Measurements from ENCODE around the gene CRYBG1. TPM values are rescaled to one million over a fixed set of nuclear protein-coding genes. Genes with fewer than 3 reads are reported as not detected.

The CRYBG1 gene
- total and polyA plus RNA-seq, 2 of the 13 experiments (the other 11 are each of a cell fraction or from before 2014, with no cell fraction given): 10.1 to 21.9 TPM

DNA sequence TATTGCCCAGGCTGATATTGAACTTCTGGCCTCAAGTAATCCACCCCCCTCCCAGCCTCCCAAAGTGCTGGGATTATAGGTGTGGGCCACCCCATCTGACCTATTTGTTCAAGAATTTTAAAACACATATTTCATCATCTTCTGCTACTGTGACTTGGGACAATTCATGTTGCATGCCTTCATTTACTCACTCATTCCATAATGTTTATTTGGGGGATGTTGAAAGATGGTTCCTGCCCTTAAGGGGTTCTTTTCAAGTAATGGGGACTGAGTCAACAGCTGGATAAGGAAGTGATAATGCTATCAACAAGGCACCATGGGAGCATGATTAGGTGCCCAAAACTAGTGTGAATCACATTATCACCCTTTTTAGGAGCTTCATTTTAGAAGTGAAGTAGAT lies 62.0 kb downstream of the CRYBG1 start:
- no TSS peak for BruUV-seq (replicated peaks)
- no peak overlapping the region for H3K4me3 ChIP-seq (replicated peaks in 1 of 3; ENCODE audit: insufficient read depth in 1 of 3, low read depth in 2 of 3, low read length in 3 of 3)
- in situ Hi-C loops (cut with HindIII; ENCODE audit: extremely low pct_ligation_motif_present, low pct_unique_long_range_greater_than_20kb) (no loop called here), intact Hi-C loops (cut with micrococcal nuclease; ENCODE audit: unreplicated experiment) (no loop called here)
- ChIA-PET POLR2A (no interaction called here), CTCF (ENCODE audit: low intra/inter-chr PET ratio, low total read pairs) (no interaction called here)
- peaks cover 0 to 12% of the 10 kb centered on the region in 2 experiments; a peak in 1 of 5 replicates for H3K27me3 ChIP-seq (ENCODE audit: control insufficient read depth in 1 of 2, insufficient read depth in 2 of 2, low read length in 2 of 2)
- DNase-seq (ENCODE audit: low spot score) (no peak), FAIRE-seq (no peak), ATAC-seq (no peak)
- no peak overlapping the region for H2AFZ ChIP-seq (ENCODE audit: low read length)
- H3K4me2 ChIP-seq (ENCODE audit: low read depth, low read length): no peak overlapping the region
- no peak overlapping the region for H3K9ac ChIP-seq (ENCODE audit: insufficient read depth, low read depth, low read length)
- H3K27ac ChIP-seq (ENCODE audit: extremely low read length, insufficient read depth, low read length): no peak overlapping the region
- H3K9me3 ChIP-seq (ENCODE audit: low read length): no peaks in the 10 kb centered on the region
- no peaks in the 10 kb centered on the region for H3K36me3 ChIP-seq (replicated peaks in 1 of 2; ENCODE audit: control insufficient read depth in 1 of 2, insufficient read depth in 2 of 2, low read length in 2 of 2)
- no peaks in the 10 kb centered on the region for H4K20me1 ChIP-seq (ENCODE audit: insufficient read depth, low read length)
- H3K79me2 ChIP-seq (ENCODE audit: insufficient read depth, low read length): no peaks in the 10 kb centered on the region
- TF ChIP-seq ZNF724P (CRISPR knock-in tag; IDR thresholded peaks at IDR 0.05; ENCODE audit: borderline replicate concordance) (no peak), GFI1 (CRISPR knock-in tag; IDR thresholded peaks at IDR 0.05; ENCODE audit: borderline replicate concordance) (no peak), ETV6 (CRISPR knock-in tag; conservative IDR thresholded peaks at IDR 0.05) (no peak), SMARCC2 (IDR thresholded peaks at IDR 0.05) (no peak), FOXK1 (CRISPR knock-in tag; IDR thresholded peaks at IDR 0.05; ENCODE audit: borderline replicate concordance, low read depth) (no peak), KDM1A (CRISPR knock-in tag; IDR thresholded peaks at IDR 0.05) (no peak), ZFP36L1 (CRISPR knock-in tag; IDR thresholded peaks at IDR 0.05) (no peak), MATR3 (CRISPR knock-in tag; IDR thresholded peaks at IDR 0.05) (no peak), SALL1 (CRISPR knock-in tag; IDR thresholded peaks at IDR 0.05) (no peak)
- H3K4me1 ChIP-seq (ENCODE audit: insufficient read depth, low read length): no peaks in the 10 kb centered on the region

GRCh38 chr6:106425382-106425781 lies 64.9 kb downstream of the CRYBG1 start:
- 11% methylated on average over 5 of the region's 5 CpGs for WGBS (ENCODE audit: low lambda C conversion rate)
- H3K27ac ChIP-seq (ENCODE audit: extremely low read length, insufficient read depth, low read length): no peak overlapping the region
- no peak overlapping the region for H3K4me2 ChIP-seq (ENCODE audit: low read depth, low read length)
- in situ Hi-C loops (cut with HindIII; ENCODE audit: extremely low pct_ligation_motif_present, low pct_unique_long_range_greater_than_20kb): no loop called here
- intact Hi-C loops (cut with micrococcal nuclease; ENCODE audit: unreplicated experiment): no loop called here
- H2AFZ ChIP-seq (ENCODE audit: low read length): no peak overlapping the region
- peaks cover 0 to 6% of the 10 kb centered on the region in 2 experiments; a peak in 1 of 5 replicates for H3K27me3 ChIP-seq (ENCODE audit: control insufficient read depth in 1 of 2, insufficient read depth in 2 of 2, low read length in 2 of 2)
- ATAC-seq (no peak; the same call in 2 of the 3 replicates), DNase-seq (ENCODE audit: low spot score) (no peak), FAIRE-seq (no peak)
- no peaks in the 10 kb centered on the region for H4K20me1 ChIP-seq (ENCODE audit: insufficient read depth, low read length)
- no peaks in the 10 kb centered on the region for H3K36me3 ChIP-seq (replicated peaks in 1 of 2; ENCODE audit: control insufficient read depth in 1 of 2, insufficient read depth in 2 of 2, low read length in 2 of 2)
- H3K79me2 ChIP-seq (ENCODE audit: insufficient read depth, low read length): no peaks in the 10 kb centered on the region
- no peak overlapping the region for H3K4me3 ChIP-seq (replicated peaks in 1 of 3; ENCODE audit: insufficient read depth in 1 of 3, low read depth in 2 of 3, low read length in 3 of 3)
- ChIA-PET POLR2A (no interaction called here), CTCF (ENCODE audit: low intra/inter-chr PET ratio, low total read pairs) (no interaction called here)
- no TSS peak for BruUV-seq (replicated peaks)
- H3K9ac ChIP-seq (ENCODE audit: insufficient read depth, low read depth, low read length): no peak overlapping the region
- no peaks in the 10 kb centered on the region for H3K9me3 ChIP-seq (ENCODE audit: low read length)
- peaks cover 3% of the 10 kb centered on the region for H3K4me1 ChIP-seq (ENCODE audit: insufficient read depth, low read length)
- no peak for TF ChIP-seq ZFP37 (CRISPR knock-in tag; IDR thresholded peaks at IDR 0.05; ENCODE audit: borderline replicate concordance)
- TF ChIP-seq ZMYM3 (CRISPR knock-in tag; IDR thresholded peaks at IDR 0.05): no peak
- TF ChIP-seq MLXIP (CRISPR knock-in tag; IDR thresholded peaks at IDR 0.05; ENCODE audit: borderline replicate concordance): no peak
- TF ChIP-seq NCOA5 (CRISPR knock-in tag; IDR thresholded peaks at IDR 0.05): no peak
- TF ChIP-seq ARNT2 (CRISPR knock-in tag; IDR thresholded peaks at IDR 0.05; ENCODE audit: low read depth): no peak
- no peak for TF ChIP-seq NFIC (IDR thresholded peaks at IDR 0.05; ENCODE audit: low read length)
- TF ChIP-seq DMTF1 (CRISPR knock-in tag; IDR thresholded peaks at IDR 0.05): no peak
- TF ChIP-seq ZNF331 (CRISPR knock-in tag; IDR thresholded peaks at IDR 0.05): no peak
